Measurements from ENCODE around the gene TMEM87B. TPM values are rescaled to one million over a fixed set of nuclear protein-coding genes. Genes with fewer than 3 reads are reported as not detected.

Gene TMEM87B
- total and polyA plus RNA-seq, 8 donors, result 4.7 to 21.7 (median 11.6) TPM

DNA sequence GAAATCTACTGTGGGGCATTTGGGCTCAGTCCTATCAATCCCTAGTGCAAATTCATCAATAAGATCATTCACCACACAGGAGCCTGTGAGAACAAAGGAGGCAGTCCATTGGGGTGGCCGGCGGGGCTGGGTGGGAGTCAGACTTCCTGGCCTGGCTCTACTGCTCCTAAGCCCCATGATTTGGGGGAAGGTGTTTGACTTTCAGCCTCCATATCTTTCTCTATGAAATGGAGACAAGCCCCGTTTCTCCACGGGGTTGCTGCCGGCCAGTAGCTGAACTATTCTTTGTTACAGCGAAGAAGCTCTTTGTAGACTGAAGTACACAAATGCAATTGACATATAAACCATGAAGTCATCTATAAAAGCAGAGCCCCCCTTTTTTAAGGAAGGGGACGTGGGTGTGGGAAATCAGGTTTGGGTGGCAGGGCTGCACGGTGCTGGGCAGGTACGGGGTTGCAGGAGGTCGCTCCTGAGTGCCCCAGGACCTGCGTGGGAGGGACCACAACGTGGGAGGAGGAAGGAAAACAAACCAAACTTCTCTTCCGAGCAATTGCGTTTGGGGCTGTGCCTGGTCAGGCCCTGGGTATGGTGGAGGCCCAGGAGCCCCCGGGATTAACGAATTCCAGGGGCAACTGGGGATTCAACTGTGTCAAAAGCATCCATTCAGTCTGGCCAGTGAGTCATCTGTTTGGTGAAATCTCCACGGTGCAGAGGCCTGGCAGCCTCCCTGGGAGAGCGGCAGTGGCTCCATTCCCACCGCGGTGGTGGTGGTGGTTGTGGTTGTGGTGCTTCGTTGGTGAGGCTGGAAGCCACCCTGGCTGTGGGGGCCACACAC, 101.3 kb downstream of the TMEM87B start:
- no peak for FAIRE-seq
- no peak for ATAC-seq
- DNase-seq, result no peak
- Histone ChIP-seq H3K4me1 (no peaks in the 10 kb centered on the region), H3K9me3 (no peaks in the 10 kb centered on the region), H3K36me3 (no peaks in the 10 kb centered on the region), H3K27me3 (no peaks in the 10 kb centered on the region), H3K4me3 (no peak overlapping the region), H3K27ac (no peak overlapping the region)
- intact Hi-C loops (cut with DNase I), result no loop called here
- TF ChIP-seq, protein P1, sequence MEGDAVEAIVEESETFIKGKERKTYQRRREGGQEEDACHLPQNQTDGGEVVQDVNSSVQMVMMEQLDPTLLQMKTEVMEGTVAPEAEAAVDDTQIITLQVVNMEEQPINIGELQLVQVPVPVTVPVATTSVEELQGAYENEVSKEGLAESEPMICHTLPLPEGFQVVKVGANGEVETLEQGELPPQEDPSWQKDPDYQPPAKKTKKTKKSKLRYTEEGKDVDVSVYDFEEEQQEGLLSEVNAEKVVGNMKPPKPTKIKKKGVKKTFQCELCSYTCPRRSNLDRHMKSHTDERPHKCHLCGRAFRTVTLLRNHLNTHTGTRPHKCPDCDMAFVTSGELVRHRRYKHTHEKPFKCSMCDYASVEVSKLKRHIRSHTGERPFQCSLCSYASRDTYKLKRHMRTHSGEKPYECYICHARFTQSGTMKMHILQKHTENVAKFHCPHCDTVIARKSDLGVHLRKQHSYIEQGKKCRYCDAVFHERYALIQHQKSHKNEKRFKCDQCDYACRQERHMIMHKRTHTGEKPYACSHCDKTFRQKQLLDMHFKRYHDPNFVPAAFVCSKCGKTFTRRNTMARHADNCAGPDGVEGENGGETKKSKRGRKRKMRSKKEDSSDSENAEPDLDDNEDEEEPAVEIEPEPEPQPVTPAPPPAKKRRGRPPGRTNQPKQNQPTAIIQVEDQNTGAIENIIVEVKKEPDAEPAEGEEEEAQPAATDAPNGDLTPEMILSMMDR (IDR thresholded peaks at IDR 0.05), result no peak
- 68 to 74% methylated on average over 21 of the region's 21 CpGs for WGBS, 2 donors

DNA sequence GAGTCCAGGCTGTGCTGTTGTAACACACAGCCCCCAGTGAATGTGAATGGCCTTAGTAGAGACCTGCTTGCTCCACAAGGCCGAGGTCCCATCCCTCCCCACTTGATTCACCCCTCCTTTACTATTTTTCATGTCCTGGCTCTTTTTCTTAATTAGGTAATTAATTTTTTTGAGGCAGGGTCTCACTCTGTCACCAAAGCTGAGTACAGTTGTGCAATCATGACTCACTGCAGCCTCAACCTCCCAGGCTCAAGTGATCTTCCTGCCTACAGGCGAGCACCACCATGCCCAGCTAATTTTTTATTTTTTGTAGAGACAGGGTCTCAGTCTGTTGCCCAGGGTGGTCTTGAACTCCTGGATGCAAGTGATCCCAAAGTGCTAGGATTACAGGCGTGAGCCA, 102.4 kb downstream of the TMEM87B start:
- ATAC-seq (no peak), FAIRE-seq (no peak), DNase-seq (no peak)
- Histone ChIP-seq H3K36me3 (no peaks in the 10 kb centered on the region), H3K4me3 (no peak overlapping the region), H3K4me1 (no peaks in the 10 kb centered on the region), H3K9me3 (no peaks in the 10 kb centered on the region), H3K27ac (no peak overlapping the region), H3K27me3 (no peaks in the 10 kb centered on the region)
- TF ChIP-seq, protein P1 (IDR thresholded peaks at IDR 0.05), result no peak
- 47 to 72% methylated on average over 3 of the region's 3 CpGs for WGBS, 2 donors
- intact Hi-C loops (cut with DNase I), result no loop called here

DNA sequence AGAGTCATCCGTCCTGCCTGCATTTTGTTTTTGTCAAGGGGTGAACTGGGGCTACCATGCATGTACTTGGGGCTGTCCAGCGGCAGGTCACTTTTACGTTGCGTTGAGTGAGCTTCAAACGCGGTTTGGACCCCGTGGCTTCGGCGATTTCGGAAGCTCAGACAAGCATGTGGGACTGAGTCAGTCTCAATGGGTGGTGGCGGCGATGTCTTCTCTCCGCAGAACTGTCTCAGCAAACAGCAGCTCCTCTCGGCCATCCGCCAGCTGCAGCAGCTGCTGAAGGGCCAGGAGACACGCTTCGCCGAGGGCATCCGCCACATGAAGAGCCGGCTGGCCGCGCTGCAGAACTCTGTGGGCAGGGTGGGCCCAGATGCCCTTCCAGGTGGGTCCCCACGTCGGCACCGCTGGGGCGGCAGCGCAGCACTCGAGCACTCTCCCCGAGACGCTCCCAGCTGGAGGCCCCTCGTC, 104.4 kb downstream of the TMEM87B start:
- Histone ChIP-seq H3K9me3 (no peaks in the 10 kb centered on the region), H3K36me3 (no peaks in the 10 kb centered on the region), H3K27me3 (no peaks in the 10 kb centered on the region), H3K27ac (no peak overlapping the region), H3K4me3 (no peak overlapping the region), H3K4me1 (no peaks in the 10 kb centered on the region)
- FAIRE-seq (no peak), DNase-seq (peak in 1 of 6 donors; percentile 32), ATAC-seq (no peak)
- intact Hi-C loops (cut with DNase I), result no loop called here
- WGBS, 2 donors, result 95 to 98% methylated on average over 31 of the region's 31 CpGs
- TF ChIP-seq, protein P1 (IDR thresholded peaks at IDR 0.05), result no peak

DNA sequence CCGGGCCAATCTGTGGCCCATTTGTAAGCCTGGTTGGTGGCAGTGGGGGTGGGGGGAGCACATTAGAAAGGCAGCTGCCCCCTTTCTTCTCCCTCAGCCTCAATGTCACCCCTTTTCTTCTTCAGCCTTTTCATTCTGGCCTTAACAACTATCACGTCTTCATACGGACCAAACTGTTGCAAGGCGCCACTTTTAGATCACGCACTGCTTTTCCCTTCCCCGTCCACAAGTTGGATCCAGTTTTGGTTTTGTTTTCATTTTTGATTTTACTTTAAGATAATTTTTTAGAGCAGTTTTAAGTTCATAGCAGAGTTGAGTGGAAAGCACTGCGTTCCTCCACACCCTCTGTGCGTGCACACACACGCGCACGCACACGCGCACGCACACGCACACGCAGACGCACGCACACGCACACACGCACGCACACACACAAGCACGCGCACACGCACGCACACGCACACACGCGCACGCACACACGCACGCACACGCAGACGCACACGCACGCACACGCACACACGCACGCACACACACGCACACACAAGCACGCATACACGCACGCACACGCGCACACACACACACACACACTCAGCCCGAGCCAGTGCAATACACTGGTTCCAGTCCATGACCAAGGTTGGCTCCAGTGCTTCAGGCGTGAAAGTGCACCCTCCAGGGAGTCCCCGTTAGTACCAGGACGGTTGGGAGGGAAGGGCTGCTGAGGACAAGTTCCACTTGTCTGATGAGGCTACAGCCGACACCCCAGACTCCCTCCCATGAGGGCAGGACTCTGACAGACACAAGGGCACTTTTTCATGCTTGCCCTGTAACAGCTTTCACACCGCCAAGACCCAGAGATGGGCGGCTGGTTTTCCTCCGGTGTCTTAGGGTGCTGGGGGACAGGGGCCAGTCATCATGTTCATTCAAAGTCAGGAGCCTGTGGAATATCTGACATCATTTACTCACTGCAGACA, 105.5 kb downstream of the TMEM87B start:
- Histone ChIP-seq H3K27me3 (no peaks in the 10 kb centered on the region), H3K9me3 (no peaks in the 10 kb centered on the region), H3K4me3 (no peak overlapping the region), H3K36me3 (no peaks in the 10 kb centered on the region), H3K27ac (no peak overlapping the region), H3K4me1 (no peaks in the 10 kb centered on the region)
- ATAC-seq (no peak), FAIRE-seq (no peak), DNase-seq (no peak)
- TF ChIP-seq, protein P1 (IDR thresholded peaks at IDR 0.05), result no peak
- WGBS, 2 donors, result 85 to 87% methylated on average over 37 to 52 of the region's 52 CpGs
- intact Hi-C loops (cut with DNase I), result no loop called here

All from pancreas (tissue), 10 donors.